ENCODE measurements around the gene HOTAIR.

The HOTAIR gene

GRCh38 chr12:53955776-53956250 lies 18.9 kb downstream of the HOTAIR start:
- DNase-seq: no peak

- no peak for DNase-seq
Observed at GRCh38 chr12:53955036-53955775, 19.5 kb downstream of the HOTAIR start.

- DNase-seq: no peak
Observed at GRCh38 chr12:53954694-53955035, 20.1 kb downstream of the HOTAIR start, which contains the start of gene HOXC12. HOXC12 (plus strand) TSS chr12:53954903; CDS start chr12:53954930, 27 bp downstream.

GRCh38 chr12:53953831-53954693 lies 20.7 kb downstream of the HOTAIR start:
- DNase-seq: no peak

GRCh38 chr12:53952871-53953734 lies 21.7 kb downstream of the HOTAIR start:
- no peak for DNase-seq

- no peak for DNase-seq
Observed at GRCh38 chr12:53952335-53952694, 22.4 kb downstream of the HOTAIR start.

- no peak for DNase-seq
Observed at GRCh38 chr12:53951577-53952334, 23.0 kb downstream of the HOTAIR start.

GRCh38 chr12:53950789-53951576 lies 23.8 kb downstream of the HOTAIR start:
- DNase-seq: no peak

- no peak for DNase-seq
Observed at GRCh38 chr12:53950437-53950773, 24.3 kb downstream of the HOTAIR start.

GRCh38 chr12:53949631-53950436 lies 24.9 kb downstream of the HOTAIR start:
- no peak for DNase-seq

GRCh38 chr12:53948650-53949593 lies 25.8 kb downstream of the HOTAIR start:
- no peak for DNase-seq

- DNase-seq: no peak
Observed at GRCh38 chr12:53947743-53948142, 27.0 kb downstream of the HOTAIR start.

GRCh38 chr12:53944907-53945847 lies 29.6 kb downstream of the HOTAIR start:
- DNase-seq: no peak

- DNase-seq: no peak
Observed at GRCh38 chr12:53944209-53944608, 30.5 kb downstream of the HOTAIR start.

- DNase-seq: no peak
Observed at GRCh38 chr12:53942467-53942997, 32.2 kb downstream of the HOTAIR start.

GRCh38 chr12:53941750-53942149 lies 33.0 kb downstream of the HOTAIR start:
- DNase-seq: no peak

GRCh38 chr12:53941187-53941586 lies 33.6 kb downstream of the HOTAIR start:
- no peak for DNase-seq

- DNase-seq: no peak
Observed at GRCh38 chr12:53940443-53941014, 34.2 kb downstream of the HOTAIR start.

All from activated CD4-positive, alpha-beta T cell treated with anti-CD3 and anti-CD28 coated beads for 48 hours (primary cell).